HG02840 (cell line): ENCODE data around the gene ZNF362.
"Not testable (repeated sequence)": the region's sequence is repeated elsewhere in the genome, so short reads cannot be mapped to it uniquely, and the experiment has no call there.

Source experiments
- ATAC-seq: cut with Tn5 transposase; IDR thresholded peaks from one replicate; pipeline ENCODE4 v1.9.1; 2021; ENCODE audit warnings: mild to moderate bottlenecking, moderate library complexity, moderate number of reproducible peaks; ENCODE audit not compliant: unreplicated experiment, low FRiP score

The ZNF362 gene

GRCh38 chr1:33302325-33302724 lies 46.0 kb downstream of the ZNF362 start:
- no peak for ATAC-seq

GRCh38 chr1:33305016-33305415 lies 48.7 kb downstream of the ZNF362 start:
- ATAC-seq: no peak

- no peak for ATAC-seq
These were observed 49.7 kb downstream of the ZNF362 start for GRCh38 chr1:33305816-33306652.

- no peak for ATAC-seq
These were observed 50.6 kb downstream of the ZNF362 start for GRCh38 chr1:33306653-33307493.

- ATAC-seq: no peak
These were observed 51.2 kb downstream of the ZNF362 start for GRCh38 chr1:33307494-33307864.

GRCh38 chr1:33309351-33309750 lies 53.1 kb downstream of the ZNF362 start:
- ATAC-seq: not testable (repeated sequence)

- ATAC-seq: no peak
These were observed 54.4 kb downstream of the ZNF362 start for GRCh38 chr1:33310702-33311101.

GRCh38 chr1:33311706-33312412 lies 55.6 kb downstream of the ZNF362 start:
- ATAC-seq: no peak

- no peak for ATAC-seq
These were observed 56.1 kb downstream of the ZNF362 start for GRCh38 chr1:33312413-33312749.

GRCh38 chr1:33314416-33314815 lies 58.1 kb downstream of the ZNF362 start:
- ATAC-seq: no peak

- ATAC-seq: no peak
These were observed 60.3 kb downstream of the ZNF362 start for GRCh38 chr1:33316601-33317000.

GRCh38 chr1:33317354-33317753 lies 61.1 kb downstream of the ZNF362 start:
- ATAC-seq: no peak

GRCh38 chr1:33317946-33318345 lies 61.7 kb downstream of the ZNF362 start:
- no peak for ATAC-seq

- ATAC-seq: no peak
These were observed 63.1 kb downstream of the ZNF362 start for GRCh38 chr1:33319186-33319948.

GRCh38 chr1:33319949-33320618 lies 63.8 kb downstream of the ZNF362 start:
- no peak for ATAC-seq

GRCh38 chr1:33320619-33321165 lies 64.4 kb downstream of the ZNF362 start, which contains the start of gene A3GALT2:
Gene A3GALT2 (minus strand): TSS chr1:33321098. CDS start chr1:33321098, 0 bp downstream.
- no peak for ATAC-seq

- ATAC-seq: no peak
These were observed 64.9 kb downstream of the ZNF362 start for GRCh38 chr1:33321178-33321577.

GRCh38 chr1:33322109-33322508 lies 65.8 kb downstream of the ZNF362 start:
- no peak for ATAC-seq

GRCh38 chr1:33322870-33323585 lies 66.7 kb downstream of the ZNF362 start:
- no peak for ATAC-seq
